Left ventricle myocardium inferior (tissue), 1 donor: ENCODE measurements around the gene RNU1-2. TPM values are rescaled to one million over a fixed set of nuclear protein-coding genes. Genes with fewer than 3 reads are reported as not detected.
"Not testable (repeated sequence)": the region's sequence is repeated elsewhere in the genome, so short reads cannot be mapped to it uniquely, and the experiment has no call there.

Experiments
- DNase-seq: peaks from one replicate; pipeline ENCODE4 v3.0.0-alpha.2; 2020
- H3K27ac ChIP-seq: fragments of 200-600 bp; replicated peaks from 2 replicates; pipeline ENCODE4 v1.8.0; 2021
- H3K27me3 ChIP-seq: fragments of 200-600 bp; 2 replicates; pipeline ENCODE4 v1.8.0; 2021; ENCODE audit warnings: low read depth
- H3K36me3 ChIP-seq: fragments of 200-600 bp; 2 replicates; pipeline ENCODE4 v1.8.0; 2021
- H3K4me1 ChIP-seq: fragments of 200-600 bp; 2 replicates; pipeline ENCODE4 v1.8.0; 2021
- H3K4me3 ChIP-seq: fragments of 200-600 bp; 2 replicates; pipeline ENCODE4 v1.8.0; 2021; ENCODE audit warnings: mild to moderate bottlenecking, moderate library complexity
- H3K9me3 ChIP-seq: fragments of 200-600 bp; replicated peaks from 2 replicates; pipeline ENCODE4 v1.8.0; 2021
- CTCF ChIP-seq: fragments of 200-600 bp; IDR thresholded peaks from 2 replicates; pipeline ENCODE4 v1.8.0; 2021; ENCODE audit warnings: antibody characterized with exemption, mild to moderate bottlenecking, borderline replicate concordance
- intact Hi-C: fragments of 100-400 bp; cut with micrococcal nuclease; formaldehyde crosslinking; loops from one replicate; pipeline ENCODE4 v1.11.0; 2022
- total RNA-seq: library from RNA; stranded (reverse); fragmentation: NEBNext Ultra II Directional; extraction: Animal tissue kit (Norgen Biotek cat#: 25700); gene quantifications from one replicate; pipeline ENCODE4 v1.2.1, GENCODE V29; 2021
- donor health status: DM: no; HTN: yes; CAD: no; lungs with severe emphysema.

RNU1-2 gene
- total RNA-seq, 1 donor from 2014 or later: 6,072 TPM

DNA sequence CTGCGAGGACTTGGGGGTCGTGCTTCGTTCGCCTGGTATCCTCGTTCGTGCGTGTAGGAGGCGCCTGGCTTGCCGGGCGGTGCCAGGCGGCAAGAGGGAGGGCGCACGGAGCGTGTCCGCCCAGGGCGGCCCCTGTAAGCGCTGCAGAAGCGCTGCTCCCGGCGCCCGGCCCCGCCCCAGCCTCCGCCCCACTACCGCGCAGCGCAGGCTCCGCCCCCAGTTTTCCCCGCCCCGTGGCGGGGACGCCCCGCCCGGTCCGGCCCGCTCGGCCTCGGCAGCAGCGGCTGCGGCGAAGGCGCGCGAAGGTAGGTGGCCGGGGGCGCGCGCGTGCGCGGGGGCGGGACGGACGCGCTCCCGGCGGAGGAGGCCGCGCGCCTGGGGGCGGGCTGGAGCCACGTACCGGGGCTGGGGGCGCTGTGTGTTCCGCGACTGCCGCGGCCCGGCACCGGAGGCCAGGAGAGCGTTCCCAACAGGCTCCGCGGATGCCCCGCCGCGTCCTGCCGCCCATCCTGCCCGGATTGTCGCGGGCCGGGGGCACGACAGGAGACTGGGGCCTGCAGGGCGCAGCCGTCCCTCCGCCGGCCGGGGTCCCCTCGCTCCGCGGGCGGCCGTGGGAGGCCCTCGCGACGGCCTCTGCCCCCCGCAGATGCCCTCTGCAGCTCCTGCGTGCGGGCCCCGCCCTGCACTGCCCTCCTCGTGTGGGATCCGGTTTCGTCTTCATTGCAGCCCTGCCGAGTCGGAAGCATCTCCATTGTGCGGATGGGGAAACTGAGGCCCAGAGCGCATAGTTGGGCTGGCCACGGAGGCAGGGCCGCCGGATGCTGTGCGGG lies 18.3 kb downstream of the RNU1-2 start:
- Histone ChIP-seq H3K36me3 (no peaks in the 10 kb centered on the region), H3K4me3 (peak overlapping the region; percentile 93), H3K4me1 (peaks cover 18% of the 10 kb centered on the region), H3K9me3 (no peaks in the 10 kb centered on the region), H3K27me3 (no peaks in the 10 kb centered on the region), H3K27ac (peak overlapping the region; percentile 90)
- intact Hi-C loops: no loop called here
- TF ChIP-seq CTCF: no peak
- DNase-seq: peak; percentile 90

- H3K4me1 ChIP-seq: peaks cover 18% of the 10 kb centered on the region
- DNase-seq: peak; percentile 11
- H3K27me3 ChIP-seq, intact Hi-C loops, H3K9me3 ChIP-seq, H3K36me3 ChIP-seq: not testable (repeated sequence)
- H3K27ac ChIP-seq: peak overlapping the region; percentile 90
- peak overlapping the region; percentile 93 for H3K4me3 ChIP-seq
Measured at GRCh38 chr1:16914928-16915626, 19.3 kb downstream of the RNU1-2 start.

GRCh38 chr1:16915627-16915973 lies 19.8 kb downstream of the RNU1-2 start:
- Histone ChIP-seq H3K27ac (no peak overlapping the region), H3K27me3 (no peaks in the 10 kb centered on the region), H3K9me3 (no peaks in the 10 kb centered on the region), H3K4me3 (no peak overlapping the region), H3K4me1 (peaks cover 18% of the 10 kb centered on the region), H3K36me3 (no peaks in the 10 kb centered on the region)
- intact Hi-C loops: no loop called here
- TF ChIP-seq CTCF: no peak
- no peak for DNase-seq

DNA sequence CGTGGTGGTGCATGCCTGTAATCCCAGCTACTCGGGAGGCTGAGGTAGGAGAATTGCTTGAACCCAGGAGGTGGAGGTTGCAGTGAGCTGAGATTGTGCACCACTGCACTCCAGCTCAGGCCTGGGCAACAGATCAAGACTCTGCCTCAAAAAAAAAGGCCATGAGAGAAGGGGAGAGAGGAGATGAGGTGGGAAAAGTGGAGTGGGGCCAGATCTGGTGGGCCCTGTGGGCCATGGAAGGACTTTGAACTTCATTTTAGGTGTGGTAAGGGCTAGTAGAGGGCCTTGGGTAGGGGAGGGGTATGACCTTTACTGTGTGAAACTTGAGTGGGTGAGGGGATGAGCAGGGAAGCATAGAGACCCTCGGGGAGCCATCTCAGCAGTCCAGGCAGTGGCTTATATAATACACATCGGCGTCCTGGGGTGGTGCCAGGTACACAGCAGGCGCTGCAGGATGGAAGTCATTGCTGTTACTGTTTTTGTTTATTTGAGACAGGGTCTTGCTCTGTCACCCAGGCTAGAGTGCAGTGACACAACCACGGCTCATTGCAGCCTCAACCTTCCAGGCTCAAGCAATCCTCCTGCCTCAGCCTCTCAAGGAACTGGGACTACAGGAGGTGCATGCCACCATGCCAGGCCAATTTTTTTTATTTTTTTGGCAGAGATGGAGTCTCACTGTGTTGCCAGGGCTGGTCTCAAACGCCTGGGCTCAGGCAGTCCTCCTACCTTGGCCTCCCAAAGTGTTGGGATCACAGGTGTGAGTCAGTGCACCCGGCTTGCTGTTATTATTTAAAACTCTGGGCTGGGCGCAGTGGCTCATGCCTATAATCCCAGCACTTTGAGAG lies 20.5 kb downstream of the RNU1-2 start:
- H3K4me1 ChIP-seq: peaks cover 20% of the 10 kb centered on the region
- H3K27ac ChIP-seq, intact Hi-C loops, H3K9me3 ChIP-seq, H3K27me3 ChIP-seq, H3K4me3 ChIP-seq, H3K36me3 ChIP-seq, DNase-seq: not testable (repeated sequence)

DNA sequence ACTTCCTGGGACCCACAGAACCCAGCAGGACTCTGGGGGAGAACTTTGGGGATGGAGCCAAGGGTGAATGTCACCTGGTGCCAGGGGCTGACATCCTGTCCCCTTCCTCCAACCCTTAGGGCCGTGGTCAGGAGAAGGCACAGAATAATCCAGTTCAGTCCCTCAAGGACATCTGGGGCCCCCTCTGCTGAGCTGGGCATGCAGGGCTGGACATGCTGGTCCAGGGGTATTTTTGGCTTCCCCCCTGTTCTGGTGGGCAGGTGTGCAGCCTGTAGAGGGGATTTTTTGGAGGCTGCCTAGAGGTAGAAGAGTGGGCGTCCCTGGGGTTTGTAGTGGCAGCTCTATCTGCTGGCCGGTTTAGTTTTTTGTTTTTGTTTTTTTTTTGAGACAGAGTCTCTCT lies 22.6 kb downstream of the RNU1-2 start:
- TF ChIP-seq CTCF: no peak
- intact Hi-C loops: no loop called here
- Histone ChIP-seq H3K36me3 (no peaks in the 10 kb centered on the region), H3K27me3 (no peaks in the 10 kb centered on the region), H3K4me3 (no peak overlapping the region), H3K27ac (no peak overlapping the region), H3K9me3 (no peaks in the 10 kb centered on the region), H3K4me1 (peaks cover 24% of the 10 kb centered on the region)
- DNase-seq: no peak

DNA sequence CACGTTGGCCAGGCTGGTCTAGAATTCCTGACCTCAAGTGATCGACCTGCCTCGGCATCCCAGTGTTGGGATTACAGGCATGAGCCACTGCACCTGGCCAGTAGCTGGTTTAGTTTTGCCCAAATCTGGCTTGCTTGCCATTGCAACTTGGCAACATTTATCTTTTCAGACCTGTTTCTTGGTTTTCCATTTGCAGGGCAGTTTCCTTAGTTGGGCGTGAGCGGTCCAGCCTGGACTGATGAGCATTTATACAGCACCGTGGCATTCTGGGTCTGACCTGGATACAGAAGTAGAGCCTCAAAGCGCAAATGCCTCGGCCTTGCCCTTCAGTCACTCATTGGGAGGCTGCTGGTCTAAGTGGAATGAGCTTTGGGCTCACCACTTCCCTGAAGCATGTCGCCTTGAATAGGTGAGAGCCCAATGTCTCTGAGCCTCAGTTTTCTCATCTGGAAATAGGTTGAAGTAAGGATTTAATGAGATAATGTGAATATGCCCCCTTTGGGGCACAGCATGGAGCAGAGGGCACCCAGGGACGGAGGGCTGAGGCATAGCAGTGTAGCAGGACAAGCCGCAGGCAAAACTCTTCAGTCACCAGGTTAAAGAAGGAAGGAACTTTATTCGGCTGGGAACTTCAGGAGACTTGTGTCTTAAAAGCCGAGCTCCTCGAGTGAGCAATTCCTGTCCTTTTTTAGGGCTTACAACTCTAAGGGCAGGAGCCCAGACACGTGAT lies 23.3 kb downstream of the RNU1-2 start:
- H3K27ac ChIP-seq, DNase-seq, H3K4me3 ChIP-seq, intact Hi-C loops, H3K27me3 ChIP-seq, H3K9me3 ChIP-seq, H3K36me3 ChIP-seq: not testable (repeated sequence)
- H3K4me1 ChIP-seq: peaks cover 21% of the 10 kb centered on the region
